HepG2 (cell line): Measurements from ENCODE around the gene CCDC9B. TPM values are rescaled to one million over a fixed set of nuclear protein-coding genes. Genes with fewer than 3 reads are reported as not detected.

Experiments used
- CBFB ChIP-seq: sonication (generic); formaldehyde crosslinking; IDR thresholded peaks from 2 replicates; pipeline ENCODE4 v1.4.0; 2020; ENCODE audit warnings: missing genetic modification reagents
- HNRNPL ChIP-seq: fragments of 200-400 bp; formaldehyde crosslinking; IDR thresholded peaks from 2 replicates; pipeline ENCODE4 v1.6.1; 2017; ENCODE audit warnings: mild to moderate bottlenecking, low read depth, low read length
- KLF15 ChIP-seq: sonication (generic); formaldehyde crosslinking; IDR thresholded peaks from 2 replicates; pipeline ENCODE4 v1.8.1; 2023; ENCODE audit warnings: borderline replicate concordance, mild to moderate bottlenecking, inconsistent platforms, missing genetic modification reagents, mixed read lengths
- NAIF1 ChIP-seq: sonication (generic); formaldehyde crosslinking; IDR thresholded peaks from 2 replicates; pipeline ENCODE4 v1.5.0; 2020; ENCODE audit warnings: mild to moderate bottlenecking, missing genetic modification reagents, borderline replicate concordance
- NONO ChIP-seq, 2 experiments: fragments of 450-650 bp in 1 of 2; sonication (generic) in 1 of 2; formaldehyde crosslinking in 1 of 2; IDR thresholded peaks in 1 of 2; conservative IDR thresholded peaks in 1 of 2; 2 replicates each; pipeline versions ENCODE4 v1.6.1 to v1.8.0; 2017 to 2022; ENCODE audit warnings: mild to moderate bottlenecking in 1 of 2, missing genetic modification reagents in 1 of 2, moderate library complexity in 1 of 2
- SAP130 ChIP-seq: IDR thresholded peaks from 2 replicates; pipeline ENCODE4 v1.6.1; 2016; ENCODE audit warnings: low read depth
- SUZ12 ChIP-seq: fragments of 150-350 bp; IDR thresholded peaks from 2 replicates; pipeline ENCODE4 v1.6.1; 2014; ENCODE audit warnings: low read depth, low read length
- TFDP1 ChIP-seq: IDR thresholded peaks from 2 replicates; pipeline ENCODE4 v1.6.1; 2016; ENCODE audit warnings: missing compliant biosample characterization, missing genetic modification reagents, borderline replicate concordance
- YEATS2 ChIP-seq: sonication (generic); formaldehyde crosslinking; IDR thresholded peaks from 2 replicates; pipeline ENCODE4 v1.4.0; 2020; ENCODE audit warnings: missing genetic modification reagents, borderline replicate concordance
- ZFP37 ChIP-seq: sonication (generic); formaldehyde crosslinking; IDR thresholded peaks from 2 replicates; pipeline ENCODE4 v1.4.0; 2020; ENCODE audit warnings: missing genetic modification reagents, borderline replicate concordance
- ZMAT5 ChIP-seq: sonication (generic); formaldehyde crosslinking; IDR thresholded peaks from 2 replicates; pipeline ENCODE4 v1.5.0; 2020; ENCODE audit warnings: mild to moderate bottlenecking, low read depth, missing genetic modification reagents, borderline replicate concordance
- ZNF589 ChIP-seq: sonication (generic); formaldehyde crosslinking; conservative IDR thresholded peaks from 2 replicates; pipeline ENCODE4 v1.8.0; 2022; ENCODE audit warnings: mild to moderate bottlenecking, moderate library complexity, missing genetic modification reagents
- ZNF605 ChIP-seq: sonication (generic); formaldehyde crosslinking; IDR thresholded peaks from 2 replicates; pipeline ENCODE4 v1.8.0; 2022; ENCODE audit warnings: mild to moderate bottlenecking, missing genetic modification reagents
- ZNF609 ChIP-seq: sonication (generic); formaldehyde crosslinking; IDR thresholded peaks from 2 replicates; pipeline ENCODE4 v1.4.0; 2020; ENCODE audit warnings: mild to moderate bottlenecking, missing genetic modification reagents, borderline replicate concordance
- ZNF713 ChIP-seq: sonication (generic); formaldehyde crosslinking; IDR thresholded peaks from 2 replicates; pipeline ENCODE4 v1.4.0; 2020; ENCODE audit warnings: mild to moderate bottlenecking, missing genetic modification reagents
- ZNF772 ChIP-seq: sonication (generic); formaldehyde crosslinking; IDR thresholded peaks from 2 replicates; pipeline ENCODE4 v1.5.0; 2020; ENCODE audit warnings: mild to moderate bottlenecking, missing genetic modification reagents
- ZSCAN30 ChIP-seq: sonication (generic); formaldehyde crosslinking; IDR thresholded peaks from 2 replicates; pipeline ENCODE4 v1.5.0; 2020; ENCODE audit warnings: mild to moderate bottlenecking, missing genetic modification reagents
- polyA plus RNA-seq, 8 experiments: library from polyadenylated mRNA; depleted of rRNA in 3 of 8; stranded (reverse) in 7 of 8; unstranded in 1 of 8; fragments of >200 nt; fragmentation: Illumina TruSeq in 4 of 8; extraction: Trizol in 4 of 8; gene quantifications; 2 replicates each; pipeline versions ENCODE4 v1.2.1 to v1.2.3, GENCODE V29; 2011 to 2016; ENCODE audit warnings: low read depth in 4 of 8, missing spikeins in 1 of 8, mixed read lengths in 1 of 8; ENCODE audit not compliant: insufficient read depth in 1 of 8
- total RNA-seq, 5 experiments: library from RNA; depleted of rRNA; stranded (reverse); fragments of >200 nt; fragmentation: Illumina TruSeq; extraction: Trizol; gene quantifications; 2 replicates each; pipeline ENCODE4 v1.2.3, GENCODE V29; 2016; ENCODE audit warnings: low read depth in 1 of 5
- TF ChIP-seq, protein P1 (sequence below): conservative IDR thresholded peaks from 2 replicates; pipeline ENCODE4 v1.6.1; 2018; ENCODE audit warnings: missing genetic modification reagents
- TF ChIP-seq, protein P2 (sequence below): IDR thresholded peaks from 2 replicates; pipeline ENCODE4 v1.6.1; 2016; ENCODE audit warnings: low read depth, control low read depth

CCDC9B gene
- total and polyA plus RNA-seq, 2 of the 13 experiments (the other 11 are each of a cell fraction or from before 2014, with no cell fraction given), result 0.98 to 1.6 TPM

DNA sequence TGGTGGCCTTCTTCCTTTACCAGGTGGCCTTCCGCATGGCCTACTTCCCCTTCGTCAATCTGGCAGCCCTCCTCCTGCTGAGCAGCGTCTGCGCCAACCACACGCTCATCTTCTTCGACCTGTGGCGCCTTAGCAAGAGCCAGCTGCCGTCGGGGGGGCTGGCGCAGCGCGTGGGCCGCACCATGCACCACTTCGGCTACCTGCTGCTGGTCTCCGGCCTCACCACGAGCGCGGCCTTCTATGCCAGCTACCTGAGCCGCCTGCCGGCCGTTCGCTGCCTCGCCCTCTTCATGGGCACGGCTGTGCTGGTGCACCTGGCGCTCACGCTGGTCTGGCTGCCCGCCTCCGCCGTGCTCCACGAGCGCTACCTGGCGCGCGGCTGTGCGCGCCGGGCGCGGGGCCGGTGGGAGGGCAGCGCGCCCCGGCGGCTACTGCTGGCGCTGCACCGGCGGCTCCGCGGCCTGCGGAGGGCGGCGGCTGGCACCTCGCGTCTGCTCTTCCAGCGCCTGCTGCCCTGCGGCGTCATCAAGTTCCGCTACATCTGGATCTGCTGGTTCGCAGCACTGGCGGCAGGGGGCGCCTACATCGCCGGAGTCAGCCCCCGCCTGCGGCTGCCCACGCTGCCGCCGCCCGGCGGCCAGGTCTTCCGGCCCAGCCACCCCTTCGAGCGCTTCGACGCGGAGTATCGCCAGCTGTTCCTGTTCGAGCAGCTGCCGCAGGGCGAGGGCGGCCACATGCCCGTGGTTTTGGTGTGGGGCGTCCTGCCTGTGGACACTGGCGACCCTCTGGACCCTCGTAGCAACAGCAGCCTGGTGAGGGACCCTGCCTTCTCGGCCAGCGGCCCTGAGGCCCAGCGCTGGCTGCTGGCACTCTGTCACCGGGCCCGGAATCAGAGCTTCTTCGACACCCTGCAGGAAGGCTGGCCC lies 27.2 kb upstream of the CCDC9B start (continued):
- TF ChIP-seq ZNF589 (CRISPR knock-in tag) (peak; percentile 95), SUZ12 (no peak), NONO (IDR thresholded peaks at IDR 0.05) (no peak), NONO (CRISPR knock-in tag; conservative IDR thresholded peaks at IDR 0.05) (peak; percentile 66), ZMAT5 (CRISPR knock-in tag) (no peak), KLF15 (CRISPR knock-in tag) (peak; percentile 96; the same call in 1 of the 2 replicates), CBFB (CRISPR knock-in tag) (peak; percentile 70), ZNF609 (CRISPR knock-in tag) (peak; percentile 56; the same call in 1 of the 2 replicates), TFDP1 (CRISPR knock-in tag) (peak; percentile 96), ZFP37 (CRISPR knock-in tag) (peak; percentile 91), ZNF713 (CRISPR knock-in tag) (no peak), SAP130 (CRISPR knock-in tag) (peak; percentile 63), ZNF605 (CRISPR knock-in tag) (peak; percentile 86), YEATS2 (CRISPR knock-in tag) (peak; percentile 78; the same call in 1 of the 2 replicates), NAIF1 (peak; percentile 84; the same call in 1 of the 2 replicates), HNRNPL (peak; percentile 32; the same call in 1 of the 2 replicates), ZSCAN30 (CRISPR knock-in tag) (0 out of 2 replicates have a peak, but pooled peaks have one; percentile 43), ZNF772 (peak; percentile 93)
- TF ChIP-seq, protein P1, sequence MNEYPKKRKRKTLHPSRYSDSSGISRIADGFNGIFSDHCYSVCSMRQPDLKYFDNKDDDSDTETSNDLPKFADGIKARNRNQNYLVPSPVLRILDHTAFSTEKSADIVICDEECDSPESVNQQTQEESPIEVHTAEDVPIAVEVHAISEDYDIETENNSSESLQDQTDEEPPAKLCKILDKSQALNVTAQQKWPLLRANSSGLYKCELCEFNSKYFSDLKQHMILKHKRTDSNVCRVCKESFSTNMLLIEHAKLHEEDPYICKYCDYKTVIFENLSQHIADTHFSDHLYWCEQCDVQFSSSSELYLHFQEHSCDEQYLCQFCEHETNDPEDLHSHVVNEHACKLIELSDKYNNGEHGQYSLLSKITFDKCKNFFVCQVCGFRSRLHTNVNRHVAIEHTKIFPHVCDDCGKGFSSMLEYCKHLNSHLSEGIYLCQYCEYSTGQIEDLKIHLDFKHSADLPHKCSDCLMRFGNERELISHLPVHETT (CRISPR knock-in tag), result peak; percentile 92
- TF ChIP-seq, protein P2, sequence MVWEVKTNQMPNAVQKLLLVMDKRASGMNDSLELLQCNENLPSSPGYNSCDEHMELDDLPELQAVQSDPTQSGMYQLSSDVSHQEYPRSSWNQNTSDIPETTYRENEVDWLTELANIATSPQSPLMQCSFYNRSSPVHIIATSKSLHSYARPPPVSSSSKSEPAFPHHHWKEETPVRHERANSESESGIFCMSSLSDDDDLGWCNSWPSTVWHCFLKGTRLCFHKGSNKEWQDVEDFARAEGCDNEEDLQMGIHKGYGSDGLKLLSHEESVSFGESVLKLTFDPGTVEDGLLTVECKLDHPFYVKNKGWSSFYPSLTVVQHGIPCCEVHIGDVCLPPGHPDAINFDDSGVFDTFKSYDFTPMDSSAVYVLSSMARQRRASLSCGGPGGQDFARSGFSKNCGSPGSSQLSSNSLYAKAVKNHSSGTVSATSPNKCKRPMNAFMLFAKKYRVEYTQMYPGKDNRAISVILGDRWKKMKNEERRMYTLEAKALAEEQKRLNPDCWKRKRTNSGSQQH, result peak; percentile 36; the same call in 1 of the 2 replicates
